NCI-H128 (cell line): Measurements from ENCODE around the gene CNFN.
"Not testable (repeated sequence)": the region's sequence is repeated elsewhere in the genome, so short reads cannot be mapped to it uniquely, and the experiment has no call there.

Experiments used
- DNase-seq: peaks from one replicate; lab custom pipeline; 2025; ENCODE audit not compliant: unreplicated experiment; lab: John Stamatoyannopoulos, UW

CNFN gene

GRCh38 chr19:42352301-42353259 is 37.5 kb downstream of the CNFN start:
- DNase-seq, result no peak

GRCh38 chr19:42351079-42351735 is 38.9 kb downstream of the CNFN start:
- DNase-seq, result no peak

GRCh38 chr19:42350417-42350816 is 39.7 kb downstream of the CNFN start:
- no peak for DNase-seq

- DNase-seq, result no peak
Measured at GRCh38 chr19:42349378-42350107, 40.6 kb downstream of the CNFN start.

- DNase-seq, result no peak
Measured at GRCh38 chr19:42348211-42348610, 41.9 kb downstream of the CNFN start.

GRCh38 chr19:42345191-42345812 is 44.8 kb downstream of the CNFN start:
- no peak for DNase-seq

- DNase-seq, result no peak
Measured at GRCh38 chr19:42344336-42344893, 45.7 kb downstream of the CNFN start.

GRCh38 chr19:42343344-42344110 is 46.6 kb downstream of the CNFN start:
- DNase-seq, result no peak

- not testable (repeated sequence) for DNase-seq
Measured at GRCh38 chr19:42339922-42340321, 50.2 kb downstream of the CNFN start.

- not testable (repeated sequence) for DNase-seq
Measured at GRCh38 chr19:42339126-42339860, 50.8 kb downstream of the CNFN start.
